Measurements from ENCODE around the gene SASS6.

Gene SASS6

DNA sequence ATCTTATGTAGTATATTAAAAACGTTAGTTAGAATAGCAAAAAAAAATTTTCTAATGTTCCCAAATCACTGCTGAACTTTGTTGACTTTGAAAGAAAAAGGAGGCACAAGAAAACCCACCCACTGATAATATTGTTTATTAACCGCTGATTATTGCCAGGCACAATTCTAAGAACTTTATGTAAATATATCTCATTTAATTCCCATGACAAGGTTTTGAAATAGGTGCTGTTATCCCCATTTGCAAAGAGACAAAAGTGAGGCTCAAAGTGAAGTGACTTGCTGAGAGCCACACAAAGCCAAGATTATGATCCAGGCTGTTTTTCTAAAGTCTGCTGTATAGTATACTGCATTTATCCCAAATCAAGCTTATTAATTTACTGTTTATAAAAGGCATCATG is 56.4 kb downstream of the SASS6 start:
- Histone ChIP-seq H3K79me1 (replicated peaks; ENCODE audit: low read length, poor library complexity, severe bottlenecking) (peaks cover 40% of the 10 kb centered on the region), H2AFZ (ENCODE audit: low read depth, low read length) (no peak overlapping the region), H2BK5ac (ENCODE audit: low read depth, low read length, poor library complexity, severe bottlenecking) (no peak overlapping the region), H3K23ac (ENCODE audit: low read length in 2 of 2) (no peak overlapping the region), H3K9me3 (ENCODE audit: control insufficient read depth, low read length) (no peaks in the 10 kb centered on the region), H3K14ac (ENCODE audit: low read length in 2 of 2) (no peak overlapping the region), H3K27ac (ENCODE audit: low read length, poor library complexity, severe bottlenecking) (no peak overlapping the region), H4K91ac (ENCODE audit: low read length) (no peak overlapping the region), H3K4me1 (ENCODE audit: control insufficient read depth, insufficient read depth, low read depth, low read length) (no peaks in the 10 kb centered on the region), H3K4me2 (ENCODE audit: low read length, poor library complexity, severe bottlenecking) (no peak overlapping the region), H3K18ac (ENCODE audit: low read depth in 1 of 2, low read length in 2 of 2) (no peak overlapping the region), H4K8ac (ENCODE audit: low read length) (no peak overlapping the region), H2BK120ac (ENCODE audit: low read depth, low read length) (no peak overlapping the region), H3K4ac (ENCODE audit: low read depth in 1 of 2, low read length in 2 of 2) (no peak overlapping the region), H3K36me3 (ENCODE audit: control insufficient read depth in 1 of 2, insufficient read depth in 2 of 2, low read depth in 1 of 2, low read length in 2 of 2) (peaks cover 25 to 79% of the 10 kb centered on the region in 2 experiments), H2BK15ac (ENCODE audit: low read depth, poor library complexity, severe bottlenecking) (no peak overlapping the region), H3K4me3 (ENCODE audit: insufficient read depth in 1 of 2, low read depth in 1 of 2, low read length in 2 of 2) (no peak overlapping the region), H2AK5ac (ENCODE audit: low read length, severe bottlenecking) (no peak overlapping the region), H2BK12ac (ENCODE audit: low read length in 2 of 2) (no peak overlapping the region), H3K9ac (ENCODE audit: low read length) (peak overlapping the region; percentile 57), H3K27me3 (ENCODE audit: control insufficient read depth in 1 of 2, insufficient read depth in 1 of 2, low read length in 2 of 2) (no peaks in the 10 kb centered on the region)
- no peak for DNase-seq
- no CpG with 5 or more reads among the region's 2 CpGs for WGBS

DNA sequence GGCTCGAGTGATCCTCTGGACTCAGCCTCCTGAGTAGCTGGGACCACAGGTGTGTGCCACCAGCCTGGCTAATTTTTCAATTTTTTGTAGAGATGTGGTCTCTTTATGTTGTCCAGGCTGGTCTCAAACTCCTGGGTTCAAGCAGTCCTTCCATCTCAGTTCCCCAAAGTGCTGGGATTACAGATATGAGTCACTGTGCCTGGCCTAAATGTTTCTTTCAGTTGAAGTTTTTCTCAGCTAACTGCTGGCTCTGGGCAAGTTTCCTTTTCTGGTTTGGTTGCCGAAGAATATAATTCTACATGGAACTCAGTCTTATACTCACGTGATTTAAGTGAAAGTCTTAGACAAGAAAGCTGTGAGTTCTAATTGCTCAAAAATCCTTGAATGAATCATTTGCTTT is 57.0 kb downstream of the SASS6 start:
- Histone ChIP-seq H3K23ac (ENCODE audit: low read length in 2 of 2) (no peak overlapping the region), H3K4ac (ENCODE audit: low read depth in 1 of 2, low read length in 2 of 2) (no peak overlapping the region), H2BK5ac (ENCODE audit: low read depth, low read length, poor library complexity, severe bottlenecking) (no peak overlapping the region), H3K4me2 (ENCODE audit: low read length, poor library complexity, severe bottlenecking) (no peak overlapping the region), H2BK120ac (ENCODE audit: low read depth, low read length) (no peak overlapping the region), H3K79me1 (replicated peaks; ENCODE audit: low read length, poor library complexity, severe bottlenecking) (peaks cover 39% of the 10 kb centered on the region), H4K8ac (ENCODE audit: low read length) (no peak overlapping the region), H2BK12ac (ENCODE audit: low read length in 2 of 2) (no peak overlapping the region), H4K91ac (ENCODE audit: low read length) (no peak overlapping the region), H3K4me3 (ENCODE audit: insufficient read depth in 1 of 2, low read depth in 1 of 2, low read length in 2 of 2) (no peak overlapping the region), H3K18ac (ENCODE audit: low read depth in 1 of 2, low read length in 2 of 2) (peak overlapping the region in 1 of 2 experiments; percentile 52), H2AFZ (ENCODE audit: low read depth, low read length) (no peak overlapping the region), H3K9me3 (ENCODE audit: control insufficient read depth, low read length) (no peaks in the 10 kb centered on the region), H2BK15ac (ENCODE audit: low read depth, poor library complexity, severe bottlenecking) (no peak overlapping the region), H3K9ac (ENCODE audit: low read length) (peak overlapping the region; percentile 57), H3K14ac (ENCODE audit: low read length in 2 of 2) (no peak overlapping the region), H2AK5ac (ENCODE audit: low read length, severe bottlenecking) (no peak overlapping the region), H3K4me1 (ENCODE audit: control insufficient read depth, insufficient read depth, low read depth, low read length) (no peaks in the 10 kb centered on the region), H3K27ac (ENCODE audit: low read length, poor library complexity, severe bottlenecking) (no peak overlapping the region), H3K27me3 (ENCODE audit: control insufficient read depth in 1 of 2, insufficient read depth in 1 of 2, low read length in 2 of 2) (no peaks in the 10 kb centered on the region), H3K36me3 (ENCODE audit: control insufficient read depth in 1 of 2, insufficient read depth in 2 of 2, low read depth in 1 of 2, low read length in 2 of 2) (peaks cover 28 to 78% of the 10 kb centered on the region in 2 experiments)
- peak; percentile 16 for DNase-seq
- 100% methylated on average over 3 of the region's 3 CpGs for WGBS

DNA sequence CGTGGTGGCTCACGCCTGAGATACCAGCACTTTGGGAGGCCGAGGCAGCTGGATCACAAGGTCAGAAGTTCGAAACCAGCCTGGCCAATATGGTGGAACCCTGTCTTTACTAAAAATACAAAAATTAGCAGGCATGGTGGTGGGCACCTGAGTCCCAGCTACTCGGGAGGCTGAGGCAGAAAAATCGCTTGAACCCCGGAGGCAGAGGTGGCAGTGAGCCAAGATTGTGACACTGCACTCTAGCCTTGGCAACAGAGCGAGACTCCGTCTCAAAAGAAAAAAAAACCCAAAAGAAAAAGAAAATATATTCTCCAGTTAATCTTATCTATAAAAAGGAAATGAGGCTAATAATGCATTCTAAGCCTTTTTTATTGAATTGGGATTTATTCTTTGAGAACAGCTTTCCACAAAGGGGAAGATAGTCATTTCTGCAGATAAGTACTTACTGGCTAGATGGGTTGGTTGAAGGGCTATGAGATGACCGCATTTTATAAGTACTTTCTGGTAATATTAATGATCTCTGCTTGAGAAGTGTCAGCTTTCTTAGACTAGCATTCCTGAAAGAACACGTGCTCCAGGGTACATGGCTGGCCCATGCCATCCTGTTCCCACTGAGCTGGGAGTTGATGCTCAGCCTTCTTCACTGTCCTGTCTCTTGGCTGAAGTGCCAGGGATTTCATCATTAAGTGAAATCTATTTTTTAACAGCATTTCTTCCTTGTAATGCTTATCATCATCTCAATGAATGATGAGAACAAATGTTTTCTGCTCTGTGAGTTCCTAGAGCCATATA is 57.9 kb downstream of the SASS6 start:
- no peak for DNase-seq

DNA sequence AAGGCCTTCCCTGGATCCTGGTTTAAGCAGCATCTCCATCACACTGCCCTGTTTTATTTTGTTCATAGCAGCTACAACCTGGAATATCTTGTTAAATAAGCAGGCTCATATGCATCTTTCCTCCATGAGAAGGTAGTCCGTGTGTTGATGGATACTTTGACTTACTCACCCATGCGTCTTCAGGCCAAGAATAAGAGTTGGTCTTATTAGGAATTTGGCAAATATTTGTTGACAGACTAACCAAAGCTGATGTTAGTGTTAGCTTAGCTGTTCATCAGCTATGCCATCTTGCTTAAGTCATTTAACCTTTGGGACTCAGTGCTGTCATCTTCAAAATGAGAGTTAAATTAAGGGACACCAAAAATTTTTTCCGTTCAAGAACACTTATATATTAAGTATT is 59.2 kb downstream of the SASS6 start:
- Histone ChIP-seq H3K9me3 (ENCODE audit: control insufficient read depth, low read length) (no peaks in the 10 kb centered on the region), H3K36me3 (ENCODE audit: control insufficient read depth in 1 of 2, insufficient read depth in 2 of 2, low read depth in 1 of 2, low read length in 2 of 2) (peaks cover 20 to 77% of the 10 kb centered on the region in 2 experiments), H4K91ac (ENCODE audit: low read length) (no peak overlapping the region), H2AFZ (ENCODE audit: low read depth, low read length) (no peak overlapping the region), H2AK5ac (ENCODE audit: low read length, severe bottlenecking) (no peak overlapping the region), H3K27me3 (ENCODE audit: control insufficient read depth in 1 of 2, insufficient read depth in 1 of 2, low read length in 2 of 2) (no peaks in the 10 kb centered on the region), H2BK5ac (ENCODE audit: low read depth, low read length, poor library complexity, severe bottlenecking) (no peak overlapping the region), H4K8ac (ENCODE audit: low read length) (no peak overlapping the region), H3K4ac (ENCODE audit: low read depth in 1 of 2, low read length in 2 of 2) (no peak overlapping the region), H3K4me2 (ENCODE audit: low read length, poor library complexity, severe bottlenecking) (no peak overlapping the region), H2BK12ac (ENCODE audit: low read length in 2 of 2) (no peak overlapping the region), H3K79me1 (replicated peaks; ENCODE audit: low read length, poor library complexity, severe bottlenecking) (peaks cover 36% of the 10 kb centered on the region), H2BK15ac (ENCODE audit: low read depth, poor library complexity, severe bottlenecking) (no peak overlapping the region), H3K23ac (ENCODE audit: low read length in 2 of 2) (no peak overlapping the region), H3K18ac (ENCODE audit: low read depth in 1 of 2, low read length in 2 of 2) (no peak overlapping the region), H3K14ac (ENCODE audit: low read length in 2 of 2) (no peak overlapping the region), H2BK120ac (ENCODE audit: low read depth, low read length) (no peak overlapping the region), H3K4me1 (ENCODE audit: control insufficient read depth, insufficient read depth, low read depth, low read length) (no peaks in the 10 kb centered on the region), H3K9ac (ENCODE audit: low read length) (no peak overlapping the region), H3K27ac (ENCODE audit: low read length, poor library complexity, severe bottlenecking) (no peak overlapping the region), H3K4me3 (ENCODE audit: insufficient read depth in 1 of 2, low read depth in 1 of 2, low read length in 2 of 2) (no peak overlapping the region)
- WGBS: 98% methylated on average over 2 of the region's 3 CpGs
- DNase-seq: no peak

More for the DNA sequence above, 57.9 kb downstream of the SASS6 start:
- 91% methylated on average over 9 of the region's 11 CpGs for WGBS
- H3K36me3 ChIP-seq (ENCODE audit: control insufficient read depth in 1 of 2, insufficient read depth in 2 of 2, low read depth in 1 of 2, low read length in 2 of 2): peaks cover 27 to 78% of the 10 kb centered on the region in 2 experiments
- H3K9me3 ChIP-seq (ENCODE audit: control insufficient read depth, low read length): no peaks in the 10 kb centered on the region
- H3K27me3 ChIP-seq (ENCODE audit: control insufficient read depth in 1 of 2, insufficient read depth in 1 of 2, low read length in 2 of 2): no peaks in the 10 kb centered on the region
- no peak overlapping the region for H3K4me2 ChIP-seq (ENCODE audit: low read length, poor library complexity, severe bottlenecking)
- H4K91ac ChIP-seq (ENCODE audit: low read length): no peak overlapping the region
- H3K4ac ChIP-seq (ENCODE audit: low read depth in 1 of 2, low read length in 2 of 2): no peak overlapping the region
- H3K18ac ChIP-seq (ENCODE audit: low read depth in 1 of 2, low read length in 2 of 2): no peak overlapping the region
- H3K27ac ChIP-seq (ENCODE audit: low read length, poor library complexity, severe bottlenecking): no peak overlapping the region
- H2AFZ ChIP-seq (ENCODE audit: low read depth, low read length): no peak overlapping the region
- no peak overlapping the region for H3K9ac ChIP-seq (ENCODE audit: low read length)
- no peaks in the 10 kb centered on the region for H3K4me1 ChIP-seq (ENCODE audit: control insufficient read depth, insufficient read depth, low read depth, low read length)
- H3K4me3 ChIP-seq (ENCODE audit: insufficient read depth in 1 of 2, low read depth in 1 of 2, low read length in 2 of 2): no peak overlapping the region
- H3K14ac ChIP-seq (ENCODE audit: low read length in 2 of 2): no peak overlapping the region
- H2BK5ac ChIP-seq (ENCODE audit: low read depth, low read length, poor library complexity, severe bottlenecking): no peak overlapping the region
- H2AK5ac ChIP-seq (ENCODE audit: low read length, severe bottlenecking): no peak overlapping the region
- H2BK12ac ChIP-seq (ENCODE audit: low read length in 2 of 2): no peak overlapping the region
- H3K79me1 ChIP-seq (replicated peaks; ENCODE audit: low read length, poor library complexity, severe bottlenecking): peaks cover 40% of the 10 kb centered on the region
- no peak overlapping the region for H2BK120ac ChIP-seq (ENCODE audit: low read depth, low read length)
- no peak overlapping the region for H4K8ac ChIP-seq (ENCODE audit: low read length)
- H2BK15ac ChIP-seq (ENCODE audit: low read depth, poor library complexity, severe bottlenecking): no peak overlapping the region
- H3K23ac ChIP-seq (ENCODE audit: low read length in 2 of 2): no peak overlapping the region
